Measurements from ENCODE around the gene PCSK1. TPM values are rescaled to one million over a fixed set of nuclear protein-coding genes. Genes with fewer than 3 reads are reported as not detected.
"Not testable (repeated sequence)": the region's sequence is repeated elsewhere in the genome, so short reads cannot be mapped to it uniquely, and the experiment has no call there.

The PCSK1 gene
- total RNA-seq, 2 donors from 2014 or later, result 0.52 to 4.0 TPM

DNA sequence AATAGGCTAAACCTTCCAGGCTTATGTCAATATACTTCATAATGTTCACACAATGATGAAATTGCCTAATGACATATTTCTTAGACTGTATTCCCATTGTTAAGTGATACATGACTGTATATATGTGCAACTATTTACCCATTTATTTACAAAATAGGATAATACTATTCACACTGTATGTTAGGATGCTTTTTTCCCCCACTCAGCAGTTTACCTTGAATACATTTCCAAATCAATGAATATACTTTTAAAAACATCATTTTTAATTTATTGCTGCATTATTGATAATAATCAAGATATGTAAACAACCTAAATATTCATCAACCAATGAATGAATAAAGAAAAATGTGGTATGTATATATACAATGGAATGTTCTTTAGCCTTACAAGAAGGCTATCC lies 55.5 kb downstream of the PCSK1 start:
- TF ChIP-seq, protein P1, sequence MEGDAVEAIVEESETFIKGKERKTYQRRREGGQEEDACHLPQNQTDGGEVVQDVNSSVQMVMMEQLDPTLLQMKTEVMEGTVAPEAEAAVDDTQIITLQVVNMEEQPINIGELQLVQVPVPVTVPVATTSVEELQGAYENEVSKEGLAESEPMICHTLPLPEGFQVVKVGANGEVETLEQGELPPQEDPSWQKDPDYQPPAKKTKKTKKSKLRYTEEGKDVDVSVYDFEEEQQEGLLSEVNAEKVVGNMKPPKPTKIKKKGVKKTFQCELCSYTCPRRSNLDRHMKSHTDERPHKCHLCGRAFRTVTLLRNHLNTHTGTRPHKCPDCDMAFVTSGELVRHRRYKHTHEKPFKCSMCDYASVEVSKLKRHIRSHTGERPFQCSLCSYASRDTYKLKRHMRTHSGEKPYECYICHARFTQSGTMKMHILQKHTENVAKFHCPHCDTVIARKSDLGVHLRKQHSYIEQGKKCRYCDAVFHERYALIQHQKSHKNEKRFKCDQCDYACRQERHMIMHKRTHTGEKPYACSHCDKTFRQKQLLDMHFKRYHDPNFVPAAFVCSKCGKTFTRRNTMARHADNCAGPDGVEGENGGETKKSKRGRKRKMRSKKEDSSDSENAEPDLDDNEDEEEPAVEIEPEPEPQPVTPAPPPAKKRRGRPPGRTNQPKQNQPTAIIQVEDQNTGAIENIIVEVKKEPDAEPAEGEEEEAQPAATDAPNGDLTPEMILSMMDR (IDR thresholded peaks at IDR 0.05), result no peak
- no peaks in the 10 kb centered on the region for H3K9me3 ChIP-seq
- H3K4me1 ChIP-seq, result no peaks in the 10 kb centered on the region
- no peaks in the 10 kb centered on the region for H3K36me3 ChIP-seq
- no peak overlapping the region for H3K4me3 ChIP-seq
- DNase-seq (ENCODE audit: low spot score), result no peak
- no peaks in the 10 kb centered on the region for H3K27me3 ChIP-seq
- no peak overlapping the region for H3K27ac ChIP-seq

DNA sequence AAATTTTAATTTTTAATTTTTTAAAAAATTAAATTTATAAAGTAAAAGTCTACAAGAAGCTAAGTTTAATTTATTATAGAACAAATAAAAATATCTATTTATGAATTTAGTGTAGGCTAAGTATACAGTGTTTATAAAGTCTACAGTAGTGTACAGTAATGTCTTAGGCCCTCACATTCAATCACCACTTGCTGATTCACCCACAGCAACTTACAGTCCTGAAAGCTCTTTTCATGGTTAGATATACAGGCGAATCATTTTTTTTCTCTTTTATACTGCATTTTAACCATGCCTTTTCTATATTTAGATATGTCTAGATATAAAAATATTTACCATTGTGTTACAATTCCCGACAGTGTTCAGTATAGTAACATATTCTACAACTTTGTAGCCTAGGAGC lies 55.9 kb downstream of the PCSK1 start:
- H3K4me1 ChIP-seq, result no peaks in the 10 kb centered on the region
- H3K27me3 ChIP-seq, result no peaks in the 10 kb centered on the region
- DNase-seq (ENCODE audit: low spot score), result no peak
- H3K9me3 ChIP-seq, result no peaks in the 10 kb centered on the region
- TF ChIP-seq, protein P1 (IDR thresholded peaks at IDR 0.05), result no peak
- no peaks in the 10 kb centered on the region for H3K36me3 ChIP-seq
- H3K27ac ChIP-seq, result no peak overlapping the region
- no peak overlapping the region for H3K4me3 ChIP-seq

DNA sequence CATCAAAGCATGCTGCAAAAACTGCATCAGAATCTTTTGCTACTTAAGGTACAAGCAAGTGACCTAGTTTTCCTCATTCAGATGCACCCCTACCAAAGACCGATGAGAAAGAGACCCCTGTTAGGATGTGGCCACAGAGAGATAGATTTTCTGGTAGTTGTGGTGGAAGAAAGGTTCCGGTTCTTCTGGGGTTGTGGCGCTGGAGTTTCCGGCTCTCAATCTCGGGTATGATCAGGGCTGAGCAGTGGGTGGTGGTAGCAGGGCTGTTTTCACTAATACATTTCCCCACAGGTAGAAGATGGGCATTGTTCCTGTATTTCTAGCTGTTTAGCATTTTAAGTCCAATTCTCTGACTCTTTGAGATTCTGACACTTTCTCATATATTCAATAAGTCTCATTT lies 58.4 kb downstream of the PCSK1 start:
- Histone ChIP-seq H3K27ac (no peak overlapping the region), H3K4me1 (no peaks in the 10 kb centered on the region), H3K27me3 (no peaks in the 10 kb centered on the region), H3K9me3 (no peaks in the 10 kb centered on the region), H3K4me3 (no peak overlapping the region), H3K36me3 (no peaks in the 10 kb centered on the region)
- DNase-seq (ENCODE audit: low spot score), result no peak
- TF ChIP-seq, protein P1 (IDR thresholded peaks at IDR 0.05), result no peak

DNA sequence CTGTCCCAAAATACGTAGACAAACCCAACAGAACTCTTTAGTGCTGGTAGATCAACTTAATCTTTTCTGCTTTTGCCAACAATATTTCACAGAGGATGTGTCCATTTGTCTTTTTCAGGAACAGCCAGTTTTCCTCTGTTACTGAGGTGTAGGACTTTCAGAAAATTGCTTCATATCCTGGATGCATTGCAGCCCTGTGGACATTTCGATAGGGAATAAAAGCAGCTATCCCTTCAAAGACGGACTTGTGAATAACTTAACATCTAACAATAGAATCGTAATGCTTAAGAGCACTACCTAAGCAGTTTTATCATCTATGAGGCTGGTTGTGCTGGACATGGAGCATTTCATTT lies 59.7 kb downstream of the PCSK1 start:
- H3K9me3 ChIP-seq, result no peaks in the 10 kb centered on the region
- no peak overlapping the region for H3K4me3 ChIP-seq
- TF ChIP-seq, protein P1 (IDR thresholded peaks at IDR 0.05), result no peak
- H3K36me3 ChIP-seq, result no peaks in the 10 kb centered on the region
- no peak overlapping the region for H3K27ac ChIP-seq
- no peaks in the 10 kb centered on the region for H3K27me3 ChIP-seq
- H3K4me1 ChIP-seq, result no peaks in the 10 kb centered on the region
- DNase-seq (ENCODE audit: low spot score), result no peak

DNA sequence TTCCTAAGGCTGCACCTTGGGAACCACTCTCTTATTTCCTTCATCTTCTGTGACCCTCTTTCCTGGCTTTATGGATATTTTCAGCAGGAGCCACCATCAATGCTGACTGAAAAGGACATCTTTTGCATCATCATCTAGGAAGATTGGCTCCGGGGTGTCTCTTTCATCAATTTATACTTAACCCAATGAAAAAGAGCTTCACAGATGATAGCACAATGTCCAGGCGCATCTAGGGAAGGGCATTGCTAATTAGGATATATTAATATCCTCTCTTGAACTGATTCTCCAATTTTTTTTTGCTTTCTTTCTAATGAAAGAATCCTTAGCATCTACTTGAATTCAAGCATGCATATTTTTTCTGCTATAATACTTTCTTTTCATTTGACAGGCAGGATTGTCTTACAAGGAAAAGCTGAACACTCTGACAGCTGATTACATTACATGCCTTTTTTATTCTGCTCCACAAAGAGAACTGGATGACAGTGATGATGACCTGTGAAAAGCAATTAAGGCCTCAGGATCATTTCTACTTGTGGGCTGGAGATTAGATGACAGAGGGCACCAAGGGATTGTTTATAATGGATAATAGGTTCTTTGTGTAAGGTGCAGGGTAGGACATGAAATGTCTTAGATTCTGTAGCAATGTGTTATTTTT lies 60.2 kb downstream of the PCSK1 start:
- Histone ChIP-seq H3K4me3 (no peak overlapping the region), H3K4me1 (no peaks in the 10 kb centered on the region), H3K27ac (no peak overlapping the region), H3K9me3 (no peaks in the 10 kb centered on the region), H3K27me3 (no peaks in the 10 kb centered on the region), H3K36me3 (no peaks in the 10 kb centered on the region)
- no peak for DNase-seq (ENCODE audit: low spot score)
- TF ChIP-seq, protein P1 (IDR thresholded peaks at IDR 0.05), result no peak

DNA sequence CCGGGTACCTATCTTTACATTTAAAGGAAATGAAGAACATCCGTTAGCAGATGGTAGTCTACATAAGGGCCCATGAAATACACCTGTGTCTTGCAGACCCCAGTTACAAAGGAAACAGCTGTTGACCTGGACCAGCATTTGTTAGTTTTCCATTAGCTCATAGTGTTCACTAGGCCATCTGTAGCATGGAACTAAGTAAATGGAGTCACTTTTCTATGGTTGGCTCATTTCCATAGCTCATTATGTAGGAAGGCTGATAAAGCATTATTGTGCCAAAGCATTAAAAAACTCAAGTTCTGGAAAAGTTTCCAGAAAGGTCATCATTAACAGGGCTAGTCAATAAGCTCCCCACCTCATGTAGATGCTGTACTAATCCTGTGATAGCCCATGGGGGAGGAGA lies 62.1 kb downstream of the PCSK1 start:
- H3K27ac ChIP-seq, result no peak overlapping the region
- H3K4me1 ChIP-seq, result no peaks in the 10 kb centered on the region
- no peak for DNase-seq (ENCODE audit: low spot score)
- no peak overlapping the region for H3K4me3 ChIP-seq
- H3K9me3 ChIP-seq, result no peaks in the 10 kb centered on the region
- H3K27me3 ChIP-seq, result no peaks in the 10 kb centered on the region
- no peaks in the 10 kb centered on the region for H3K36me3 ChIP-seq
- TF ChIP-seq, protein P1 (IDR thresholded peaks at IDR 0.05), result no peak

DNA sequence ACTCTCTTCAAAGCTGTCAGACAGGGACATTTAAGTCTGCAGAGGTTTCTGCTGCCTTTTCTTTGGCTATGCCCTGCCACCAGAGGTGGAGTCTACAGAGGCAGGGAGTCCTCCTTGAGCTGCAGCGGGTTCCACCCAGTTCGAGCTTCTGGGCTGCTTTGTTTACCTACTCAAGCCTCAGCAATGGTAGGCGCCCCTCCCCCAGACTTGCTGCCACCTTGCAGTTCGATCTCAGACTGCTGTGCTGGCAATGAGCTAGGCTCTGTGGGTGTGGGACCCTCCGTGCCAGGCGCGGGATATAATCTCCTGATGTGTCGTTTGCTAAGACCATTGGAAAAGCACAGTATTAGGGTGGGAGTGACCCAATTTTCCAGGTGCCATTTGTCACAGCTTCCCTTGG lies 65.7 kb downstream of the PCSK1 start:
- not testable (repeated sequence) for H3K36me3 ChIP-seq; H3K27ac ChIP-seq; H3K27me3 ChIP-seq; DNase-seq (ENCODE audit: low spot score); H3K4me3 ChIP-seq; H3K4me1 ChIP-seq; H3K9me3 ChIP-seq

All from right atrium auricular region (tissue), 2 donors.